HepG2 (cell line): ENCODE measurements around the gene PSD. TPM values are rescaled to one million over a fixed set of nuclear protein-coding genes. Genes with fewer than 3 reads are reported as not detected.
A peak's percentile ranks its signal among the peaks of the same experiment; 100 is the strongest.

ENCODE experiments used
- ATAC-seq: fragments of 200-7000 bp; cut with Tn5 transposase; 3 replicates; pipeline ENCODE4 v1.9.1; 2020; ENCODE audit warnings: mild to moderate bottlenecking, moderate library complexity
- BruUV-seq: library from RNA; stranded (reverse); fragments of 400-500 nt; replicated peaks from 2 replicates; lab custom pipeline; 2021; lab: Mats Ljungman, UMichigan
- CTCF ChIA-PET: fragments of 300-600 bp; formaldehyde crosslinking; extraction: SDS; loops from one replicate; lab custom pipeline; 2021; ENCODE audit warnings: low total read pairs, inconsistent platforms, low intra/inter-chr PET ratio; lab: Yijun Ruan, JAX
- POLR2A ChIA-PET: fragments of 350-600 bp; sonication (Branson Sonifier 250); formaldehyde crosslinking; loops from one replicate; lab custom pipeline; 2020; ENCODE audit warnings: antibody characterized with exemption, inconsistent platforms; lab: Yijun Ruan, JAX
- DNase-seq: peaks from one replicate; pipeline ENCODE4 v3.0.0-alpha.2; 2015; ENCODE audit warnings: low spot score
- FAIRE-seq: peaks from 3 replicates; lab custom pipeline; 2011; peaks lifted over from hg19 to GRCh38; lab: Jason Lieb, UNC
- H2AFZ ChIP-seq: one replicate; pipeline ENCODE4 v1.6.1; 2011; ENCODE audit warnings: low read length, inconsistent platforms
- H3K27ac ChIP-seq: fragments of 300-600 bp; 3 replicates; pipeline ENCODE4 v1.8.0; 2011; ENCODE audit warnings: mixed run types, mild to moderate bottlenecking, mixed read lengths, low read length, inconsistent platforms; ENCODE audit not compliant: insufficient read depth; ENCODE audit errors: extremely low read length
- H3K27me3 ChIP-seq, 2 experiments: fragments of 200-600 bp in 1 of 2; 2 replicates in 1 of 2; 3 replicates in 1 of 2; pipeline versions ENCODE4 v1.6.0 to v1.8.0; 2011; ENCODE audit warnings: low read length in 2 of 2, mild to moderate bottlenecking in 2 of 2, moderate library complexity in 2 of 2, inconsistent platforms in 1 of 2; ENCODE audit not compliant: insufficient read depth in 2 of 2, control insufficient read depth in 1 of 2
- H3K36me3 ChIP-seq, 2 experiments: fragments of 200-600 bp in 1 of 2; replicated peaks in 1 of 2; 2 replicates in 1 of 2; 3 replicates in 1 of 2; pipeline versions ENCODE4 v1.5.1 to v1.8.0; 2011; ENCODE audit warnings: low read length in 2 of 2, inconsistent platforms in 1 of 2; ENCODE audit not compliant: insufficient read depth in 2 of 2, control insufficient read depth in 1 of 2
- H3K4me1 ChIP-seq: 2 replicates; pipeline ENCODE4 v1.5.1; 2012; ENCODE audit warnings: low read length, inconsistent platforms; ENCODE audit not compliant: insufficient read depth
- H3K4me2 ChIP-seq: 2 replicates; pipeline ENCODE4 v1.6.0; 2011; ENCODE audit warnings: low read depth, low read length, inconsistent platforms
- H3K4me3 ChIP-seq, 3 experiments: fragments of 200-600 bp in 1 of 3; sonication (generic), shearing (Covaris generic) in 1 of 3; replicated peaks in 1 of 3; 2 replicates each; pipeline ENCODE4 v1.5.1; 2011 to 2016; ENCODE audit warnings: low read length in 3 of 3, inconsistent platforms in 2 of 3, low read depth in 2 of 3, mild to moderate bottlenecking in 2 of 3, control low read depth in 1 of 3, mixed read lengths in 1 of 3; ENCODE audit not compliant: insufficient read depth in 1 of 3
- H3K79me2 ChIP-seq: one replicate; pipeline ENCODE4 v1.6.1; 2011; ENCODE audit warnings: low read length, inconsistent platforms; ENCODE audit not compliant: insufficient read depth
- H3K9ac ChIP-seq: 2 replicates; pipeline ENCODE4 v1.6.0; 2011; ENCODE audit warnings: mild to moderate bottlenecking, low read depth, low read length, inconsistent platforms; ENCODE audit not compliant: insufficient read depth
- H3K9me3 ChIP-seq: 2 replicates; pipeline ENCODE4 v1.5.1; 2012; ENCODE audit warnings: mild to moderate bottlenecking, low read length
- H4K20me1 ChIP-seq: 2 replicates; pipeline ENCODE4 v1.6.0; 2011; ENCODE audit warnings: inconsistent platforms, mild to moderate bottlenecking, low read length, moderate library complexity; ENCODE audit not compliant: insufficient read depth
- DNMT3B ChIP-seq: conservative IDR thresholded peaks from 2 replicates; pipeline ENCODE4 v1.6.1; 2016; ENCODE audit warnings: missing biosample characterization, control low read depth
- FOXC1 ChIP-seq: sonication (generic); formaldehyde crosslinking; IDR thresholded peaks from 2 replicates; pipeline ENCODE4 v1.8.0; 2022; ENCODE audit warnings: mild to moderate bottlenecking, missing genetic modification reagents, borderline replicate concordance
- IRF2 ChIP-seq: IDR thresholded peaks from 2 replicates; pipeline ENCODE4 v1.6.1; 2018; ENCODE audit warnings: missing genetic modification reagents, missing compliant biosample characterization
- MED1 ChIP-seq: sonication (generic); formaldehyde crosslinking; IDR thresholded peaks from 2 replicates; pipeline ENCODE4 v1.4.0; 2020; ENCODE audit warnings: missing genetic modification reagents
- PITX1 ChIP-seq: sonication (generic); formaldehyde crosslinking; IDR thresholded peaks from 2 replicates; pipeline ENCODE4 v1.5.1; 2020; ENCODE audit warnings: mild to moderate bottlenecking, missing genetic modification reagents
- U2AF1 ChIP-seq: fragments of 200-400 bp; formaldehyde crosslinking; optimal IDR thresholded peaks from 2 replicates; pipeline ENCODE3; 2017; ENCODE audit warnings: mild to moderate bottlenecking, low read depth, low read length
- ZBTB42 ChIP-seq: sonication (generic); formaldehyde crosslinking; IDR thresholded peaks from 2 replicates; pipeline ENCODE4 v1.5.0; 2020; ENCODE audit warnings: mild to moderate bottlenecking, missing genetic modification reagents
- ZMYM4 ChIP-seq: sonication (generic); formaldehyde crosslinking; IDR thresholded peaks from 2 replicates; pipeline ENCODE4 v1.8.1; 2023; ENCODE audit warnings: mild to moderate bottlenecking, missing genetic modification reagents
- ZNF230 ChIP-seq: sonication (generic); formaldehyde crosslinking; IDR thresholded peaks from 2 replicates; pipeline ENCODE4 v1.4.0; 2020; ENCODE audit warnings: mild to moderate bottlenecking, missing genetic modification reagents
- ZNF264 ChIP-seq: sonication (generic); formaldehyde crosslinking; IDR thresholded peaks from 2 replicates; pipeline ENCODE4 v1.4.0; 2020; ENCODE audit warnings: missing genetic modification reagents
- WGBS: methylation state at CpG from one replicate; pipeline ENCODE4 v1.1.6; 2017; ENCODE audit warnings: low lambda C conversion rate; 5-methylcytosine and 5-hydroxymethylcytosine counted together
- in situ Hi-C: cut with HindIII; loops from 2 replicates; pipeline ENCODE4 v1.10.0; 2017; ENCODE audit warnings: low pct_unique_long_range_greater_than_20kb; ENCODE audit not compliant: extremely low pct_ligation_motif_present
- intact Hi-C: fragments of 100-400 bp; cut with micrococcal nuclease; formaldehyde crosslinking; loops from one replicate; pipeline ENCODE4 v1.10.0; 2022; ENCODE audit not compliant: unreplicated experiment
- polyA plus RNA-seq, 8 experiments: library from polyadenylated mRNA; depleted of rRNA in 3 of 8; stranded (reverse) in 7 of 8; unstranded in 1 of 8; fragments of >200 nt; fragmentation: Illumina TruSeq in 4 of 8; extraction: Trizol in 4 of 8; gene quantifications; 2 replicates each; pipeline versions ENCODE4 v1.2.1 to v1.2.3, GENCODE V29; 2011 to 2016; ENCODE audit warnings: low read depth in 4 of 8, missing spikeins in 1 of 8, mixed read lengths in 1 of 8; ENCODE audit not compliant: insufficient read depth in 1 of 8
- total RNA-seq, 5 experiments: library from RNA; depleted of rRNA; stranded (reverse); fragments of >200 nt; fragmentation: Illumina TruSeq; extraction: Trizol; gene quantifications; 2 replicates each; pipeline ENCODE4 v1.2.3, GENCODE V29; 2016; ENCODE audit warnings: low read depth in 1 of 5
- TF ChIP-seq, protein P1 (sequence below): sonication (generic); formaldehyde crosslinking; IDR thresholded peaks from 2 replicates; pipeline ENCODE4 v1.4.0; 2020; ENCODE audit warnings: missing genetic modification reagents, borderline replicate concordance
- TF ChIP-seq, protein P2 (sequence below): sonication (generic); formaldehyde crosslinking; IDR thresholded peaks from 2 replicates; pipeline ENCODE4 v1.4.0; 2020; ENCODE audit warnings: mild to moderate bottlenecking, missing genetic modification reagents, borderline replicate concordance

PSD gene
- total and polyA plus RNA-seq, 2 of the 13 experiments (the other 11 are each of a cell fraction or from before 2014, with no cell fraction given): 0.35 to 0.58 TPM

DNA sequence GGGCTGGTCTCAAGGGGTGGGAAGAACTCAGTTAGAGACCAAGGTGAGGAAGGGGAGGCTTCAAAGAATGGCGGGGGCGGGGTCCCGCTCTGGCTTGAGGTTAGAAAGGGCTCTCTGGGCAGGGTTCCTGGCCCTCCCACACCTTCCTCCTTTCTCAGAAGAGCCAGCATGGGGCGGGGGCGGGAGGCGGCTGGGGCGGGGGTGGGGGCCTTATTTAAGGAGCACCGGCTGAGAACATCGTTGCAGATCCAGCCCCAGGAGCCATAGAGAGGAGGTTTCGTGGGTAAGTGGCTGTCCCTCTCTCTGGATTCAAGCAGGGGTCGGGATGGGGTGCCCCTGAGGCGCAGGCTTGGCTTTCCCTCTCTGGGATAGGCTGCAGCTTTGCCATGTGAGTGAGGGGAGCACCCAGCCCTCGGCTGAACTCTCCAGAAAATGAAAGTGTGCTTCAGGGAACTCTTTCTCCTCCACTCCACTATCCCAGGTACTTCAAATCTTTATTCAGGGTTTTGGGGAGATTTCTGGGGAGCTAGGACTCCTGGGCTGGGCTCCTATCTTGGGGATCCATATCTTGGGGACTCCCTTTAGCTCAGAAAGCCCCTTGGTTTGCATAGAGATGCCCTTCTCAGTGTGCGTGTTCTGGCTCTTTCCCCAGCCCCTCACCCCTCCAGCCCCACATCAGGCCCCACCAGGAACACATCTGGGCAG lies 17.1 kb upstream of the PSD start:
- peak overlapping the region; percentile 72 for H3K27ac ChIP-seq
- POLR2A ChIA-PET: interaction anchor here (0.8 to 6.8 kb wide), 7 partner anchors 11 to 284 kb away, joined by 3 to 135 read pairs (median 3); partner anchors contain the start of genes C10orf95, FBXL15, NOLC1 and PSD
- no peaks in the 10 kb centered on the region for H3K9me3 ChIP-seq
- DNase-seq: no peak
- H3K4me1 ChIP-seq: peaks cover 39% of the 10 kb centered on the region
- H3K36me3 ChIP-seq: no peaks in the 10 kb centered on the region
- H3K79me2 ChIP-seq: peaks cover 5% of the 10 kb centered on the region
- CTCF ChIA-PET: no interaction called here
- H3K4me3 ChIP-seq: peak overlapping the region; percentile 44 to 76 (median 75)
- in situ Hi-C loops (no loop called here), intact Hi-C loops (no loop called here)
- WGBS: 0% methylated on average over 5 of the region's 14 CpGs
- peak overlapping the region; percentile 42 for H2AFZ ChIP-seq
- BruUV-seq: TSS peak; percentile 46
- ATAC-seq: peak; percentile 17
- FAIRE-seq: no peak
- peak overlapping the region; percentile 97 for H3K4me2 ChIP-seq
- H4K20me1 ChIP-seq: no peaks in the 10 kb centered on the region
- no peaks in the 10 kb centered on the region; a peak in 1 of 5 replicates for H3K27me3 ChIP-seq
- peak overlapping the region; percentile 68 for H3K9ac ChIP-seq
- TF ChIP-seq ZNF264 (CRISPR knock-in tag): no peak
- no peak for TF ChIP-seq ZNF230 (CRISPR knock-in tag)
- TF ChIP-seq, protein P1, sequence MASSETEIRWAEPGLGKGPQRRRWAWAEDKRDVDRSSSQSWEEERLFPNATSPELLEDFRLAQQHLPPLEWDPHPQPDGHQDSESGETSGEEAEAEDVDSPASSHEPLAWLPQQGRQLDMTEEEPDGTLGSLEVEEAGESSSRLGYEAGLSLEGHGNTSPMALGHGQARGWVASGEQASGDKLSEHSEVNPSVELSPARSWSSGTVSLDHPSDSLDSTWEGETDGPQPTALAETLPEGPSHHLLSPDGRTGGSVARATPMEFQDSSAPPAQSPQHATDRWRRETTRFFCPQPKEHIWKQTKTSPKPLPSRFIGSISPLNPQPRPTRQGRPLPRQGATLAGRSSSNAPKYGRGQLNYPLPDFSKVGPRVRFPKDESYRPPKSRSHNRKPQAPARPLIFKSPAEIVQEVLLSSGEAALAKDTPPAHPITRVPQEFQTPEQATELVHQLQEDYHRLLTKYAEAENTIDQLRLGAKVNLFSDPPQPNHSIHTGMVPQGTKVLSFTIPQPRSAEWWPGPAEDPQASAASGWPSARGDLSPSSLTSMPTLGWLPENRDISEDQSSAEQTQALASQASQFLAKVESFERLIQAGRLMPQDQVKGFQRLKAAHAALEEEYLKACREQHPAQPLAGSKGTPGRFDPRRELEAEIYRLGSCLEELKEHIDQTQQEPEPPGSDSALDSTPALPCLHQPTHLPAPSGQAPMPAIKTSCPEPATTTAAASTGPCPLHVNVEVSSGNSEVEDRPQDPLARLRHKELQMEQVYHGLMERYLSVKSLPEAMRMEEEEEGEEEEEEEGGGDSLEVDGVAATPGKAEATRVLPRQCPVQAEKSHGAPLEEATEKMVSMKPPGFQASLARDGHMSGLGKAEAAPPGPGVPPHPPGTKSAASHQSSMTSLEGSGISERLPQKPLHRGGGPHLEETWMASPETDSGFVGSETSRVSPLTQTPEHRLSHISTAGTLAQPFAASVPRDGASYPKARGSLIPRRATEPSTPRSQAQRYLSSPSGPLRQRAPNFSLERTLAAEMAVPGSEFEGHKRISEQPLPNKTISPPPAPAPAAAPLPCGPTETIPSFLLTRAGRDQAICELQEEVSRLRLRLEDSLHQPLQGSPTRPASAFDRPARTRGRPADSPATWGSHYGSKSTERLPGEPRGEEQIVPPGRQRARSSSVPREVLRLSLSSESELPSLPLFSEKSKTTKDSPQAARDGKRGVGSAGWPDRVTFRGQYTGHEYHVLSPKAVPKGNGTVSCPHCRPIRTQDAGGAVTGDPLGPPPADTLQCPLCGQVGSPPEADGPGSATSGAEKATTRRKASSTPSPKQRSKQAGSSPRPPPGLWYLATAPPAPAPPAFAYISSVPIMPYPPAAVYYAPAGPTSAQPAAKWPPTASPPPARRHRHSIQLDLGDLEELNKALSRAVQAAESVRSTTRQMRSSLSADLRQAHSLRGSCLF (CRISPR knock-in tag): no peak
- no peak for TF ChIP-seq ZMYM4 (CRISPR knock-in tag)
- no peak for TF ChIP-seq MED1 (CRISPR knock-in tag)
- TF ChIP-seq, protein P2, sequence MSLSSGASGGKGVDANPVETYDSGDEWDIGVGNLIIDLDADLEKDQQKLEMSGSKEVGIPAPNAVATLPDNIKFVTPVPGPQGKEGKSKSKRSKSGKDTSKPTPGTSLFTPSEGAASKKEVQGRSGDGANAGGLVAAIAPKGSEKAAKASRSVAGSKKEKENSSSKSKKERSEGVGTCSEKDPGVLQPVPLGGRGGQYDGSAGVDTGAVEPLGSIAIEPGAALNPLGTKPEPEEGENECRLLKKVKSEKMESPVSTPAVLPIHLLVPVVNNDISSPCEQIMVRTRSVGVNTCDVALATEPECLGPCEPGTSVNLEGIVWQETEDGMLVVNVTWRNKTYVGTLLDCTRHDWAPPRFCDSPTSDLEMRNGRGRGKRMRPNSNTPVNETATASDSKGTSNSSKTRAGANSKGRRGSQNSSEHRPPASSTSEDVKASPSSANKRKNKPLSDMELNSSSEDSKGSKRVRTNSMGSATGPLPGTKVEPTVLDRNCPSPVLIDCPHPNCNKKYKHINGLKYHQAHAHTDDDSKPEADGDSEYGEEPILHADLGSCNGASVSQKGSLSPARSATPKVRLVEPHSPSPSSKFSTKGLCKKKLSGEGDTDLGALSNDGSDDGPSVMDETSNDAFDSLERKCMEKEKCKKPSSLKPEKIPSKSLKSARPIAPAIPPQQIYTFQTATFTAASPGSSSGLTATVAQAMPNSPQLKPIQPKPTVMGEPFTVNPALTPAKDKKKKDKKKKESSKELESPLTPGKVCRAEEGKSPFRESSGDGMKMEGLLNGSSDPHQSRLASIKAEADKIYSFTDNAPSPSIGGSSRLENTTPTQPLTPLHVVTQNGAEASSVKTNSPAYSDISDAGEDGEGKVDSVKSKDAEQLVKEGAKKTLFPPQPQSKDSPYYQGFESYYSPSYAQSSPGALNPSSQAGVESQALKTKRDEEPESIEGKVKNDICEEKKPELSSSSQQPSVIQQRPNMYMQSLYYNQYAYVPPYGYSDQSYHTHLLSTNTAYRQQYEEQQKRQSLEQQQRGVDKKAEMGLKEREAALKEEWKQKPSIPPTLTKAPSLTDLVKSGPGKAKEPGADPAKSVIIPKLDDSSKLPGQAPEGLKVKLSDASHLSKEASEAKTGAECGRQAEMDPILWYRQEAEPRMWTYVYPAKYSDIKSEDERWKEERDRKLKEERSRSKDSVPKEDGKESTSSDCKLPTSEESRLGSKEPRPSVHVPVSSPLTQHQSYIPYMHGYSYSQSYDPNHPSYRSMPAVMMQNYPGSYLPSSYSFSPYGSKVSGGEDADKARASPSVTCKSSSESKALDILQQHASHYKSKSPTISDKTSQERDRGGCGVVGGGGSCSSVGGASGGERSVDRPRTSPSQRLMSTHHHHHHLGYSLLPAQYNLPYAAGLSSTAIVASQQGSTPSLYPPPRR (CRISPR knock-in tag): no peak
- no peak for TF ChIP-seq PITX1 (CRISPR knock-in tag)
- TF ChIP-seq DNMT3B (CRISPR knock-in tag): no peak
- no peak for TF ChIP-seq FOXC1
- no peak for TF ChIP-seq U2AF1
- TF ChIP-seq IRF2 (CRISPR knock-in tag): no peak
- no peak for TF ChIP-seq ZBTB42
